ENCODE results near the gene GP1BB.

- TF ChIP-seq CTCF (IDR thresholded peaks at IDR 0.05) (no peak), POLR2A (IDR thresholded peaks at IDR 0.05; ENCODE audit: low read length) (no peak), RAD21 (conservative IDR thresholded peaks at IDR 0.05 in 1 of 2, IDR thresholded peaks at IDR 0.05 in 1 of 2) (no peak), HOXB13 (CRISPR knock-in tag; IDR thresholded peaks at IDR 0.05; ENCODE audit: low read depth) (no peak), CHD2 (IDR thresholded peaks at IDR 0.05; ENCODE audit: low read length, partially characterized antibody) (no peak), ELK1 (IDR thresholded peaks at IDR 0.05; ENCODE audit: low read depth, low read length) (no peak)
These were observed 48.4 kb upstream of the GP1BB start for GRCh38 chr22:19674929-19675253.

Data from A549 (cell line).